Choroid plexus epithelial cell (primary cell): ENCODE data around the gene CLMP.

Experiments
- DNase-seq: peaks from one replicate; pipeline ENCODE4 v3.0.0-alpha.2; 2010; ENCODE audit warnings: low read depth
- H3K4me3 ChIP-seq: 2 replicates; pipeline ENCODE4 v1.5.1; 2011; ENCODE audit warnings: low read depth, mild to moderate bottlenecking, control low read depth, low read length, moderate library complexity
- TF ChIP-seq, protein P1 (sequence below): conservative IDR thresholded peaks from 2 replicates; pipeline ENCODE4 v1.5.1; 2011; ENCODE audit warnings: low read depth, mild to moderate bottlenecking, control low read depth, inconsistent platforms, low read length, moderate library complexity

Gene CLMP

DNA sequence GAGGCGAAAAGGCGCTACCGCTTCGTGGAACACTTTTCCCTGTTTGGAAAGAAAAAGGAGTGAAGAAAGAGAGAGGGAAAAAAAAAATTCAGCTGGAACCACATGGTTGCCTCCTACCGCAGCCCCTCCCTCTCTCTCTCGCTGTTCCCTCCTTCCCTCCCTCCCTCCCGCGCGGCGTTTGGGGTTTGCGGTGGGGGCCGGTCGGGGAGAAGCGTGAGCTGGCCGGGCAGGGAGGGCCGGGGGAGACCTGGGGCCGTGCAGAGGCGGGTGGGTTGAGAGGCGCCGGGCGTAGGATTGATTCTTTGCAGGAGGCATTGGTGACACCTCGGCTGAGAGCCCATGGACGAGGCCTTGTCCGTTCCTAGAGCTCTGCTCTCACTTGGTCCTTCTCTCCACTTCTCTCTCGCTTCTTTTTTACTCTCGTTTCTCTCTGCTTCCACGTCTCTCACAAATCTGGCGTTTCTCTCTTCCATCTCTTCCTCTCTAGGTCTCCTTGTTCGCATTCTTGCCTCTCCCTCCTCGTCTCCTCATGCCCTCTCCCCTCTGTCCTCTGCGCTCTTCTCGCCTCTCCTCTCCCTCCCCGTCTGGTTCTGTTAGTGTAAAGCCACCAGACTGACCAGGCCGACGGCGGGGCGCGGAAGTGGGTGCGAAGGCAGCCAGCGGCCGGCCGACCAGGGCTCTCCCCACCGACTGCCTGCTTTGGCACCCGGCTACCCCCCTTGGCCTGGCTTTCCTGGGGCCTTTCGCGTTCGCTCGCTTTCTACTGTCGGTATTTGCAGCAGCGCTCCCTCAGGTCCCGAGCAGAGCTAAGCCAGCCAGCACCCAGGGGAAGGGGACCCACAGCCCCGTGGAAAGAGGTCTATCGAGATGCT is at the start of gene CLMP:
Gene CLMP (minus strand): TSS at position 61 of the 872 bp plus-strand sequence. CDS start 308 bp downstream, outside the sequence.
- peak; percentile 69 for DNase-seq
- peak within 1 kb of the TSS; percentile 78 for H3K4me3 ChIP-seq
- TF ChIP-seq, protein P1, sequence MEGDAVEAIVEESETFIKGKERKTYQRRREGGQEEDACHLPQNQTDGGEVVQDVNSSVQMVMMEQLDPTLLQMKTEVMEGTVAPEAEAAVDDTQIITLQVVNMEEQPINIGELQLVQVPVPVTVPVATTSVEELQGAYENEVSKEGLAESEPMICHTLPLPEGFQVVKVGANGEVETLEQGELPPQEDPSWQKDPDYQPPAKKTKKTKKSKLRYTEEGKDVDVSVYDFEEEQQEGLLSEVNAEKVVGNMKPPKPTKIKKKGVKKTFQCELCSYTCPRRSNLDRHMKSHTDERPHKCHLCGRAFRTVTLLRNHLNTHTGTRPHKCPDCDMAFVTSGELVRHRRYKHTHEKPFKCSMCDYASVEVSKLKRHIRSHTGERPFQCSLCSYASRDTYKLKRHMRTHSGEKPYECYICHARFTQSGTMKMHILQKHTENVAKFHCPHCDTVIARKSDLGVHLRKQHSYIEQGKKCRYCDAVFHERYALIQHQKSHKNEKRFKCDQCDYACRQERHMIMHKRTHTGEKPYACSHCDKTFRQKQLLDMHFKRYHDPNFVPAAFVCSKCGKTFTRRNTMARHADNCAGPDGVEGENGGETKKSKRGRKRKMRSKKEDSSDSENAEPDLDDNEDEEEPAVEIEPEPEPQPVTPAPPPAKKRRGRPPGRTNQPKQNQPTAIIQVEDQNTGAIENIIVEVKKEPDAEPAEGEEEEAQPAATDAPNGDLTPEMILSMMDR = no peak

- H3K4me3 ChIP-seq = no peak overlapping the region
- DNase-seq = no peak
Measured at GRCh38 chr11:123241874-123242543, 47.0 kb upstream of the CLMP start.

GRCh38 chr11:123241294-123241693 is 46.2 kb upstream of the CLMP start:
- DNase-seq = no peak
- TF ChIP-seq, protein P1 = no peak

More at GRCh38 chr11:123241874-123242543, 47.0 kb upstream of the CLMP start:
- TF ChIP-seq, protein P1 = no peak

GRCh38 chr11:123239191-123240150 is 44.4 kb upstream of the CLMP start:
- no peak overlapping the region for H3K4me3 ChIP-seq
- no peak for DNase-seq
- TF ChIP-seq, protein P1 = no peak

More at GRCh38 chr11:123241294-123241693, 46.2 kb upstream of the CLMP start:
- no peak overlapping the region for H3K4me3 ChIP-seq

DNA sequence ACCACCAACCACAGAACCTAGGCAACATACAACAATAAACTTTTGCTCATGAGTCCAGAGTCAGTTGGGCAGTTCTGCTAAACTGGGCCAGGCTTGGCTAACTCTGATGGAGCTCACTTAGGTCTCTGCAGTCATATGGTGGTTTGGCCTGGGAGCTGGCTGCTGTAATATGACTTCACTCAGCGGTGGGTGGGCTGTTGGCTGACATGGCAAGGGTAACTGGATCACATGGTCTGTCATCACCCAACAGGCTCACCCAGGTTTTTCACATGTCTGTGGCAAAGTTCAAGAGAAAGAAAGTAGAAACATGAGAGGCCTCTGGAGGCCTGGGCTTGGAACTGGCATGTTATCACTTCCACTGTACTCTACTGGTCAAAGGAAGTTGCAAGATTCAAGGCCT is 43.2 kb upstream of the CLMP start:
- TF ChIP-seq, protein P1 = peak; percentile 37
- no peak overlapping the region for H3K4me3 ChIP-seq
- DNase-seq = peak; percentile 97

DNA sequence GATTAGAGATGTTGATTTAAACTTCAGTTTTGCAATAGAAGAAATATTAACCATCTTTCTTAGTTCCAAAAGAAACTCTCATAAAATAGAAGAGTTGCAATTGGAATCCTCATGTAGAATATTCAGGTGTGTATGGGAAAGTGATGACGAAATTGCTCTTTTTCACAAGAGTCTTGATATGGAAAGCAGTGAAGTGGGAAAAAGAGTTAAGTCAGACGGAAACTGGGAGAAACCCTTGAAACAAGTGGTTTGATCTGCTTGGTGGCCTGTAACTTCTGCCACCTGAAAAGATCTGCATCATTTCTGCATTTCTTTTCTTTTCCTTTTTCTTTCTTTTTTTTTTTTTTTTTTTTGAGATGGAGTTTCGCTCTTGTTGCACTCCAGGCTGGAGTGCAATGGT is 41.8 kb upstream of the CLMP start:
- DNase-seq = no peak
- TF ChIP-seq, protein P1 = no peak
- H3K4me3 ChIP-seq = no peak overlapping the region
